ENCODE results near the gene ITPRIP. TPM values are rescaled to one million over a fixed set of nuclear protein-coding genes. Genes with fewer than 3 reads are reported as not detected.

The ITPRIP gene
- total RNA-seq, 2 donors from 2014 or later: 5.9 to 9.6 TPM

GRCh38 chr10:104374591-104374990 is 36.3 kb upstream of the ITPRIP start:
- no peak for TF ChIP-seq CTCF (IDR thresholded peaks at IDR 0.05)
- no peak overlapping the region for H3K27ac ChIP-seq
- DNase-seq: no peak
- H3K9me3 ChIP-seq: no peaks in the 10 kb centered on the region
- no peaks in the 10 kb centered on the region for H3K36me3 ChIP-seq
- H3K4me3 ChIP-seq: no peak overlapping the region
- intact Hi-C loops (cut with DNase I): no loop called here
- H3K4me1 ChIP-seq: no peaks in the 10 kb centered on the region
- H3K27me3 ChIP-seq: no peaks in the 10 kb centered on the region
- H3K9ac ChIP-seq (ENCODE audit: low read depth in 2 of 2, low read length in 2 of 2): no peak overlapping the region

- no peak overlapping the region for H3K4me3 ChIP-seq
- no peaks in the 10 kb centered on the region for H3K27me3 ChIP-seq
- no peaks in the 10 kb centered on the region for H3K36me3 ChIP-seq
- H3K9ac ChIP-seq (ENCODE audit: low read depth in 2 of 2, low read length in 2 of 2): no peak overlapping the region
- H3K4me1 ChIP-seq: no peaks in the 10 kb centered on the region
- DNase-seq: no peak
- no peak overlapping the region for H3K27ac ChIP-seq
- intact Hi-C loops (cut with DNase I): no loop called here
- no peaks in the 10 kb centered on the region for H3K9me3 ChIP-seq
- no peak for TF ChIP-seq CTCF (IDR thresholded peaks at IDR 0.05)
Observed at GRCh38 chr10:104371753-104372152, 33.5 kb upstream of the ITPRIP start.

- H3K4me1 ChIP-seq: no peaks in the 10 kb centered on the region
- H3K27me3 ChIP-seq: no peaks in the 10 kb centered on the region
- DNase-seq: no peak
Observed at GRCh38 chr10:104368381-104368780, 30.1 kb upstream of the ITPRIP start.

GRCh38 chr10:104367904-104368303 is 29.6 kb upstream of the ITPRIP start:
- no peak for TF ChIP-seq CTCF (IDR thresholded peaks at IDR 0.05)

More at GRCh38 chr10:104368381-104368780, 30.1 kb upstream of the ITPRIP start:
- Histone ChIP-seq H3K4me3 (no peak overlapping the region), H3K27ac (no peak overlapping the region), H3K9ac (ENCODE audit: low read depth in 2 of 2, low read length in 2 of 2) (no peak overlapping the region), H3K36me3 (no peaks in the 10 kb centered on the region), H3K9me3 (no peaks in the 10 kb centered on the region)
- no peak for TF ChIP-seq CTCF (IDR thresholded peaks at IDR 0.05)
- intact Hi-C loops (cut with DNase I): no loop called here

DNA sequence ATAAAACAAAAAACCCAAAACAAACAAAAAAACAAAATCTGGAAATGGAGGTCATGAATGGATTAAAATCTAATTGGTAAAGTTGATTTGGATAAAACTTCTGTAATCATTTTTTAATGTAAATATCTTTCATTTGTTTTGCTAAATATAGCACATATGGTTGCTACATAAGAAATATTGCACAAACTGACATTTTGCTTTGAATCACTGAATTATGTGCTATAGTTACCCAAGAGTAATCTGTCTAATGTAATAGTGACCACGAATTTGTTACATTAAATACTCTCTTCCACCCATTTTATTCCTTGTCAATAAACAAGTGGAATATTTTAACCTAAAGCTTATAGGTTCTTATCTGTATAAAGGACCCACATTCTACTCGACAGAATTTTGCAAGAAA is 21.5 kb upstream of the ITPRIP start:
- intact Hi-C loops (cut with DNase I): no loop called here

More at GRCh38 chr10:104367904-104368303, 29.6 kb upstream of the ITPRIP start:
- no peak for DNase-seq
- Histone ChIP-seq H3K27ac (no peak overlapping the region), H3K4me1 (no peaks in the 10 kb centered on the region), H3K36me3 (no peaks in the 10 kb centered on the region), H3K9me3 (no peaks in the 10 kb centered on the region), H3K9ac (ENCODE audit: low read depth in 2 of 2, low read length in 2 of 2) (no peak overlapping the region), H3K27me3 (no peaks in the 10 kb centered on the region), H3K4me3 (no peak overlapping the region)
- intact Hi-C loops (cut with DNase I): no loop called here

More for the DNA sequence above, 21.5 kb upstream of the ITPRIP start:
- Histone ChIP-seq H3K27ac (no peak overlapping the region), H3K9me3 (no peaks in the 10 kb centered on the region), H3K4me1 (no peaks in the 10 kb centered on the region), H3K27me3 (no peaks in the 10 kb centered on the region), H3K36me3 (no peaks in the 10 kb centered on the region), H3K4me3 (no peak overlapping the region), H3K9ac (ENCODE audit: low read depth in 2 of 2, low read length in 2 of 2) (no peak overlapping the region)
- DNase-seq: no peak
- no peak for TF ChIP-seq CTCF (IDR thresholded peaks at IDR 0.05)

Measured in colonic mucosa (tissue), 4 donors.